ENCODE results near the gene TRMT44.
A peak's percentile ranks its signal among the peaks of the same experiment; 100 is the strongest.
"Not testable (repeated sequence)": the region's sequence is repeated elsewhere in the genome, so short reads cannot be mapped to it uniquely, and the experiment has no call there.

The TRMT44 gene

DNA sequence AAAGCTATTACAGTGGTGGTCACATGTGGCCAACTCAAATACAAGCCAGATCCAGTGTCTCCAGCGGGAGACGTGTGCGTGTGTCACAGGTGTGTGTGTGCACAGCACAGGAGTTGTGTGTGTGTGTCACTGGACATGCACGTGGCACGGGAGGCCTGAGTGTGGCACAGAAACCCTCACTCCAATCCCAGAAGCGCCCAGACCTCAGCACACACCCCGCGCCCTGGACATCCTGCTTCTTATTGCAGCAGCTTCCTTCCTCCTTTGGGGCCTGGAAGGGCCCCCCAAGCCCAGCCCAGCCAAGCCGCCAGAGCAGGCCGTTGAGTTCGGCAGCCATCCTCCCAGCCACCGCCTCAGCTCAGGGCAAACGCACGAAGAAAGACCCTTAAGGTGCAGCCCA, 37.9 kb upstream of the TRMT44 start:
- H3K4me1 Mint-ChIP-seq (ENCODE audit: low read depth), result no peaks in the 10 kb centered on the region
- no peak overlapping the region for H3K4me3 Mint-ChIP-seq
- H3K9me3 Mint-ChIP-seq, result no peaks in the 10 kb centered on the region
- no peak overlapping the region for H3K27ac Mint-ChIP-seq
- H3K36me3 Mint-ChIP-seq (ENCODE audit: low read depth), result no peaks in the 10 kb centered on the region
- no peaks in the 10 kb centered on the region for H3K27me3 Mint-ChIP-seq (ENCODE audit: low read depth)

DNA sequence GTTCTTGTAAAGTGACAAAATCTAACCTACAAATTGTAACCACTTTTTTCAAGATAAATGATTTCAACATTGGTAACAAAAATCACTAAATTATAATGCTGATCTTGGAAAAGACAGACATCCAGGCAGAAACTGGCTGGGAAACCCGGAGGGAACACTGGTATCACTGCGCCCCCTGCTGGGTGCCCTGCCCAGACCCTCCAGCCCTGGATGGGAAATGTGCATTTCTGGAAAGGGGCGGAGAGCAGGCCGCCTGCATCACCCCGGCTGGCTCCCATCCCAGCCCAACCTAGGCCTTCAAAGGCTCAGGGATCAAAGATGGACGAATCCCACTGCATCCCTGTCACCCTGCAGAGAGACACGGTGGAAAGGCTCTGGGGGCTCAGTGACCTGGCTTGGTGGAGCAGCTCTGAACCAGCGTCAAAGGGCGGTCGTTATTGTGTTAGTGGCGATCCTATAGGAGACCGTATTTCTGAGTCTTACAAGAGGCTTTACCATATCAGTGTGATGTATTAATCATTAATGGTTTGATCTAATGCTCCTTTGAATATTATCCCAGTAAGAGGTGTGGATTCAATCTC, 37.3 kb upstream of the TRMT44 start:
- Mint-ChIP-seq H3K36me3 (ENCODE audit: low read depth) (no peaks in the 10 kb centered on the region), H3K27me3 (ENCODE audit: low read depth) (no peaks in the 10 kb centered on the region), H3K4me1 (ENCODE audit: low read depth) (no peaks in the 10 kb centered on the region), H3K9me3 (no peaks in the 10 kb centered on the region), H3K4me3 (no peak overlapping the region), H3K27ac (no peak overlapping the region)

DNA sequence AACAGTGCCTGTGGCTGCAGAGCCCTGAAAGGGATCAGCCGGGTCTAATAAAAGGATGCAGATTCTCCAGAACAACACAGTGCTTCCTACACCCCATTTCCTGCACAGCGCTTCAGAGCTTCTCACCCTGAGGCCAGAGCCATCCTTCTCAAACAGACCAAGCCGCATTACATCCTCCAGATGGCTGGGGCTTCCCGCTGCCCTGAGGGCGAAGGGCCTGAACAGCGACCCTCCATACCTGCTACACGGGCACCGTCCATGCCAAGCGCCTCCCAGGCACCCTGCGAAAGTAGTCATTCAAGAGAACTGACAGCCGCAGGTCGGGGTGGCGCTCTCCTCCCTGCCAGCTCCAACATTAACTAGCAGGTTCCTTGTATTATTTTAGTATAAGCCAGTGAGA, 36.6 kb upstream of the TRMT44 start:
- peaks cover under 1% of the 10 kb centered on the region for H3K4me1 Mint-ChIP-seq (ENCODE audit: low read depth)
- no peaks in the 10 kb centered on the region for H3K9me3 Mint-ChIP-seq
- H3K27me3 Mint-ChIP-seq (ENCODE audit: low read depth), result no peaks in the 10 kb centered on the region
- no peak overlapping the region for H3K27ac Mint-ChIP-seq
- no peak overlapping the region for H3K4me3 Mint-ChIP-seq
- H3K36me3 Mint-ChIP-seq (ENCODE audit: low read depth), result no peaks in the 10 kb centered on the region

DNA sequence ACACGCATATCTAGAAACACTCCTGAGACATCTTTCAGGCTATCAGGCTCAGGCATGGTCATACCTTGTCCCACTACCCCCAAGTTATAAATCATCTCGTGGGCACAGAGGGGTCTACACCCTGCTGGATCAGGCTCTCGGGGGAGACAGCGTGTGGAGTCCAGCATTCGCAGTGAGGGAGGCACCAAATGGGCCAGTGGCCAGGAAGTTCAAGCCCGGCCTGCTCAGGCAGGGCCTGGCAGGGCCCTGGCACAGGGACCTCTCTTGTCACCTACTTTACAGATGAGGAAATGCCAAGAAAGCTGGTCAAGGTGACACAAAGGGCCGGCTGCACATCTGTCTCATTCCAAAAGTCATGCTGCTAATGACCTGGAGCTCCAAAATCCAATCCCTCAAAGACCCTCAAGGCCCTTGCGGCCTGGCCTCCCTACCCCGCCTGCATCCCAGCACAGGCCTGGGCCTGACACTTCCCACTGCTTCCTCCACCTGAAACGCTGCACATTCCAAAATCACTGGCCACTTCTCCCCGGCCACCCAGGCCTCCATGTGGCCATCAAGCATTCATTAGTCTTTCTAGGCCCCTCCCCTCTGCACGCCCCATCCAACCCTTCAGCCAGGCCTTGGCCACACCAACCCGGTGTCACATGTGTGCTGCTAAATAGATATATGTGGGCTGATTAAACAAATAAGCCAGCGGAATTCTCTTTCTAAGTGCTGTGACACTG, 35.6 kb upstream of the TRMT44 start:
- Mint-ChIP-seq H3K27ac (no peak overlapping the region), H3K4me3 (no peak overlapping the region), H3K9me3 (no peaks in the 10 kb centered on the region), H3K4me1 (ENCODE audit: low read depth) (peaks cover 9% of the 10 kb centered on the region), H3K36me3 (ENCODE audit: low read depth) (no peaks in the 10 kb centered on the region), H3K27me3 (ENCODE audit: low read depth) (no peaks in the 10 kb centered on the region)

DNA sequence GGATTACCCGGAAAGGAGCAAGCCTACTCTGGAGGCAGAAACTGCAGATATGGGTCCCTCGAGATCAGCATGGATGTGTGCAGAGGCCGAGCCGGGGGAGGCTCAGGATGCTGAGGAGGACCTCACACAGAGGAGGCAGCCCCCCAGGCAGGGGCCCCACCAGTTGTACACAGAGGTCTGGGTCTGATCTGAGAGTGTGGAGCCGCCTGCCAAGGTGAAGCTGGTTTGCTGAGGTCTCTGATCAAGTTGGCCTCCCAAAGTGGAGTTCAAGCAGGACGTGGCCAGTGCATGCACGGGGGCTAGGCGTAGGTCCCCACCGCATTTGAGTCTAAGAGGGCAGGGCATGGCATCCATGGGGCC, 35.1 kb upstream of the TRMT44 start:
- H3K4me3 Mint-ChIP-seq, result no peak overlapping the region

DNA sequence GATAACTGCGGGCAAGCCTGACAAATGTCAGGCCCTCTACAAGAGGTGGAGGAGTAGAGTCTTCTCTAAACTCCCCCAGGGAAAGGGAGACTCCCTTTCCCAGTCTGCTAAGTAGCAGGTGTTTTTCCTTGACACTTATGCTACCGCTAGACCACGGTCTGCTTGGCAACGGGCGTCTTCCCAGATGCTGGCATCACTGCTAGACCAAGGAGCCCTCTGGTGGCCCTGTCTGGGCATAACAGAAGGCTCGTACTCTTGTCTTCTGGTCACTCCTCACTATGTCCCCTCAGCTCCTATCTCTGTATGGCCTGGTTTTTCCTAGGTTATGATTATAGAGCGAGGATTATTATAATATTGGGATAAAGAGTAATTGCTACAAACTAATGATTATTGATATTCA, 33.7 kb upstream of the TRMT44 start:
- not testable (repeated sequence) for H3K9me3 Mint-ChIP-seq; H3K4me3 Mint-ChIP-seq; H3K27me3 Mint-ChIP-seq (ENCODE audit: low read depth); H3K27ac Mint-ChIP-seq; H3K36me3 Mint-ChIP-seq (ENCODE audit: low read depth)
- H3K4me1 Mint-ChIP-seq (ENCODE audit: low read depth), result peaks cover 12% of the 10 kb centered on the region

More for the DNA sequence above, 35.1 kb upstream of the TRMT44 start:
- Mint-ChIP-seq H3K27ac (no peak overlapping the region), H3K4me1 (ENCODE audit: low read depth) (peaks cover 10% of the 10 kb centered on the region), H3K27me3 (ENCODE audit: low read depth) (no peaks in the 10 kb centered on the region), H3K9me3 (no peaks in the 10 kb centered on the region), H3K36me3 (ENCODE audit: low read depth) (no peaks in the 10 kb centered on the region)

DNA sequence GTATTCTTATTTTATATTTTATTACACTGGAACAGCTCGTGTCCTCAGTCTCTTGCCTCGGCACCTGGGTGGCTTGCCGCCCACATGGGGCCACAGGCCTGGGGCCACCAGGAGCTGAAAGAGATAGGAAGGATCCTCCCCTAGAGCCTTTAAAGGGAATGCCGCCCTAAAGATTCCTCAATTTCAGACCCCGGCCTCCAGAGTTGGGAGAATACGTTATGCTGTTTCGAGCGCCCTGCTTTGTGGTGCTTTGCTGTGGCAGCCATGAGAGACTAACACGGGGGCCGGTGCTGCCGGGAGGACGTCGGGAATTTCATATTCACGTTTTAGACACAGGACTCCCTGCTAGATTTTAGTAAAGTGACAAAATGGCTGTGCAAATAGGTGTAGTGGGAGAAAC, 33.3 kb upstream of the TRMT44 start:
- Mint-ChIP-seq H3K4me1 (ENCODE audit: low read depth) (peaks cover 12% of the 10 kb centered on the region), H3K27ac (no peak overlapping the region), H3K9me3 (no peaks in the 10 kb centered on the region), H3K4me3 (no peak overlapping the region), H3K27me3 (ENCODE audit: low read depth) (no peaks in the 10 kb centered on the region), H3K36me3 (ENCODE audit: low read depth) (no peaks in the 10 kb centered on the region)

DNA sequence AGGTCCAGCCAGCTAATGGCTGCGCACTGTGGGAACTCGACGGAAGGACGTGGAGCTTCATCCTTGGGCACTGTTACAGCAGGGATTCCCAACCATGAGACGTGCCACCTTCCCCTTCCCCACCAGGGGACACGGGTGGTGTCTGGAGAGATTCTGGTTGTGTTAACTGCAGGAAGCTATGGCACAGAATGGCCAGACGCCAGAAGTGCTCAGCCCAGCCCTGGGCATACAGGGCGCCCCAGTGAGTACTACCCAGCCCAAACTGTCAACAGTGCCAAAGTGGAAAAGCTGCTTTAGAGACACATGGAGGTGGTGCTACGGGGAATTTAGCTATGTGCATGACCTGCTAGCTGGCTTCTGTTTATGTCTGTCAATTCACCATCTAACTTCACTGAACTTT, 32.8 kb upstream of the TRMT44 start:
- Mint-ChIP-seq H3K36me3 (ENCODE audit: low read depth) (no peaks in the 10 kb centered on the region), H3K27me3 (ENCODE audit: low read depth) (no peaks in the 10 kb centered on the region), H3K27ac (no peak overlapping the region), H3K4me3 (no peak overlapping the region), H3K4me1 (ENCODE audit: low read depth) (peaks cover 12% of the 10 kb centered on the region), H3K9me3 (no peaks in the 10 kb centered on the region)

DNA sequence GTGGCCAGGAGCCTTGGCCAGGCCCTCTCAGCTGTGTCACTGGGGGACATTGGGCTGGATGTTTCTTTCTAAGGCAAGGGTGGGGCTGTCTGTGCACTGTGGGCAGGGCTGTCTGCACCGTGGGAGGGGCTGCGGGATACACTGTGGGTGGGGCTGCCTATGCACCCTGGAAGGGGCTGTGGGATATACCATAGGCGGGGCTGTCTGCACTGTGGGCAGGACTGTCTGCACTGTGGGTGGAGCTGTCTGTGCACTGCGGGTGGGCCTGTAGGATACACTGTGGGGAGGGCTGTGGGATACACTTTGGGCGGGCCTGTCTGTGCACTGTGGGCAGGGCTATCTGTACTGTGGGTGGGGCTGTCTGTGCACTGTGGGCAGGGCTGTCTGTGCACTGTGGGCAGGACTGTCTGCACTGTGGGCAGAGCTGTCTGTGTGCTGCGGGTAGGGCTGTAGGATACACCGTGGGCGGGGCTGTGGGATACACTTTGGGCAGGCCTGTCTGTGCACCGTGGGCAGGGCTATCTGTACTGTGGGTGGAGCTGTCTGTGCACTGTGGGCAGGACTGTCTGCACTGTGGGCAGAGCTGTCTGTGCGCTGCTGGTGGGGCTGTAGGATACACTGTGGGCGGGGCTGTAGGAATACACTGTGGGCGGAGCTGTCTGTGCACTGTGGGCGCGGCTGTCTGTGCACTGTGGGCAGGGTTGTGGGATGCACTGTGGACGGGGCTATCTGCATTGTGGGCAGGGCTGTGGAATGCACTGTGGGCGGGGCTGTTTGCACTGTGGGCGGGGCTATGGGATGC, 31.1 kb upstream of the TRMT44 start:
- H3K4me3 Mint-ChIP-seq, result no peak overlapping the region
- no peaks in the 10 kb centered on the region for H3K27me3 Mint-ChIP-seq (ENCODE audit: low read depth)
- peak overlapping the region; percentile 55 for H3K27ac Mint-ChIP-seq
- peaks cover 18% of the 10 kb centered on the region for H3K4me1 Mint-ChIP-seq (ENCODE audit: low read depth)
- no peaks in the 10 kb centered on the region for H3K9me3 Mint-ChIP-seq
- peaks cover 6% of the 10 kb centered on the region for H3K36me3 Mint-ChIP-seq (ENCODE audit: low read depth)

DNA sequence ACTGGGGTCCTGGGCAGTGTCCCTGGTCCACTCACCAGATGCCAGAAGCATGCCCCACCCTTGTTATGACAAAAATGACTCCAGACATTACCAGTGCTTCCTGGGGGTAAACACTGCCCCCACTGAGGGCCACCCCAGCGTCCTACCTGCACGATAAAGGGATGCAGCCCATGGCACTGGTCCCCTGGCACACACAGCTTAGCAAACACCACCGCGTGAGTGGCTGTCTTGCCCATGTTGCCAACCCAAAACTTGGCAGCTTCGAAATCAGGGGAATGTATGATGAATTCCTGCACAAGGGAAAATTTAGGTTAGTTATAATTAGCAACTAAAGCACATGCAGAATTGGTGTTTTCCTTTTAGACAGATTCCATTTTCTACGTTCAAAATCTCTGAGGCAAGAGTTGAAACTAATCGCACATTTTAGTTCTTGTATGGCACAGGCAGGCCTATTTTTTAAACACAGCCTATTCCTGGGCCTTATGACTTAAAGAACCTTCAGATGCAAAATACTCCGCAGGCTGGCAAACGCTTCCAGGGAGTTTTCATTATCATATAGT, 30.4 kb upstream of the TRMT44 start:
- Mint-ChIP-seq H3K27me3 (ENCODE audit: low read depth) (no peaks in the 10 kb centered on the region), H3K4me3 (no peak overlapping the region), H3K36me3 (ENCODE audit: low read depth) (peaks cover 12% of the 10 kb centered on the region), H3K27ac (no peak overlapping the region), H3K4me1 (ENCODE audit: low read depth) (peaks cover 21% of the 10 kb centered on the region), H3K9me3 (no peaks in the 10 kb centered on the region)

DNA sequence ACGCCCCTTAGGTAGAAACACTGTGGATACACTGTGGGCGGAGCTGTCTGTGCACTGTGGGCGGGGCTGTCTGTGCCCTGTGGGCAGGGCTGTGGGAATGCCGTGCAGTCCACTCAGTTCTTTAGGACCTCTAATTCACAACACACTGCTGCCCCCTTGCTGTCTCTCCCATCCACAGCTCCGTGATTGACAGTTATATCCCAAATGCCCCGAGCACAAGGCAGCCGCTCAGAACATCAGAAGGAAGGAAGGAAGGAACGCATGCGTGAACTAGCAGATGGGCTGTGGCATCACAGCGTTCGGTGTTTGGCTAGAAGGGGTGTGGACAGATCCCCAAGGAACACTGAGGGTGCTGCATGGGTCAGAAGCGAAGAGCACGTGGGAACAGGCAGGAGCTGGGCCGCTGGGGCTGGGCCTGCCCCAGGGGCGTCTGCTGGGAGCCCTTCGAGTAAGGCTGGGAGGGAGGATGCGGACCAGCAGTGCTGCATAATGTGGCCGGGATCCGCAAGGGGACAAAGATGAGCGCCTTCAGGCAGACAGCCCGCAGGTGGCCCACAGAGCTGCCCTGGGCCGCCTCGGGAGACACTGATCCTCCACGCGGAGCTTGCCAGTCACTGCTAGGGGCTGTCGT, 29.8 kb upstream of the TRMT44 start:
- no peaks in the 10 kb centered on the region for H3K27me3 Mint-ChIP-seq (ENCODE audit: low read depth)
- no peak overlapping the region for H3K27ac Mint-ChIP-seq
- peaks cover 12% of the 10 kb centered on the region for H3K36me3 Mint-ChIP-seq (ENCODE audit: low read depth)
- no peak overlapping the region for H3K4me3 Mint-ChIP-seq
- peaks cover 21% of the 10 kb centered on the region for H3K4me1 Mint-ChIP-seq (ENCODE audit: low read depth)
- H3K9me3 Mint-ChIP-seq, result no peaks in the 10 kb centered on the region

DNA sequence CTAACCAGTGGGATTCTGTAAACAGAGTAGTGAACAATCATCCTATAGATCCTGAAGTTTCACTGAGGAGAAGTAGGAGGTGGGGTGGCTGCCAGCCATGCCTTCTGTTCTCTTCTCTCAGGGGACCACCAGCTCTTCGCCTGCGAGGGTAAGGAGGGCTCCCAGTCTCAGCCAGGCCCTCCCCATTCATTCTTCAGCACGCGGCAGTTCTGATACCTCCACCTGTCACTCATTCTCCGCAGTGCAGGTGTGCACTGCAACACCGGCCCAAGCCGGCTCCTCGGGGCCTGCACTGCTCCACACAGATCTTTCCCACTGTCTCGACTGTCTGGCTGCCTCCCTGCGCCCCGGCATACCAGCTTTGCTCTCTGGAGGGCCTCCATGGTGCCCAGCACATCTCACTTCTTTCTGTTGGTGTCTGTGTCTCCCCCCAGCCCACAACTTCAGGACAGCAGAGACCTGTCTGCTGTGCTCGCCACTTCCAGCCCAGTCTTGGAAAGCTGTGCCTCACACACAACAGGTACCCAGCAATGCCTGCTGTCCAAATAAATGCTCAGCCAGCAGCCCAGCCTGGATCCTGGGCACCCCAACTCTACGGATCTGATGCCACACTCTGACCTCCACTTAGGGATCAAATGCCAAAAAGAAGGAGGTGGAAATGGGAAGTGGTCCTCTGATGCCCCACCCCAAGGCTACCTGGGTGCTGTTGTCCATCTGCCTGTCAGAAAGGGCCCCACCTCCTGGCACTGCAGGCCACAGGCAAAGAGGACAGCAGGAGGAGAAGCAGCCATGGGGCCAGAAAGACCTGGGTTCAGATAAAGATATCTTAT, 29.0 kb upstream of the TRMT44 start:
- no peak overlapping the region for H3K4me3 Mint-ChIP-seq
- H3K27ac Mint-ChIP-seq, result no peak overlapping the region
- H3K36me3 Mint-ChIP-seq (ENCODE audit: low read depth), result peaks cover 12% of the 10 kb centered on the region
- H3K4me1 Mint-ChIP-seq (ENCODE audit: low read depth), result peaks cover 21% of the 10 kb centered on the region
- H3K9me3 Mint-ChIP-seq, result no peaks in the 10 kb centered on the region
- no peaks in the 10 kb centered on the region for H3K27me3 Mint-ChIP-seq (ENCODE audit: low read depth)

DNA sequence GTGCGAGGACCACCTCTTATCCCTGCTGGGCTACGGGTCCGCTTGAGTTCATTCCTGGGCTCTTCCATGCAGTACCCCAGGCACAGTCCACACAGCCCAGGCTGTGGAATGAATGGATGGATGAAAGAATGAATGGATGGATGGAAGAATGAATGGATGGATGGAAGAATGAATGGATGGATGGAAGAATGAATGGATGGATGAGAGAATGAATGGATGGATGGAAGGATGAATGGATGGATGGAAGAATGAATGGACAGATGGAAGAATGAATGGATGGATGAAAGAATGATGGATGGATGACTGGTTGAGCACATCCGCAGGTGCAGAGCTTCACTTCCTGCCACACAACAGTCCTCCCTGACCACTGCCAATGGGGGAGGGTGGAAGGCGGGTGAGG, 28.3 kb upstream of the TRMT44 start:
- Mint-ChIP-seq H3K9me3 (no peaks in the 10 kb centered on the region), H3K4me3 (no peak overlapping the region), H3K27ac (no peak overlapping the region), H3K36me3 (ENCODE audit: low read depth) (peaks cover 12% of the 10 kb centered on the region), H3K27me3 (ENCODE audit: low read depth) (no peaks in the 10 kb centered on the region), H3K4me1 (ENCODE audit: low read depth) (peaks cover 21% of the 10 kb centered on the region)

DNA sequence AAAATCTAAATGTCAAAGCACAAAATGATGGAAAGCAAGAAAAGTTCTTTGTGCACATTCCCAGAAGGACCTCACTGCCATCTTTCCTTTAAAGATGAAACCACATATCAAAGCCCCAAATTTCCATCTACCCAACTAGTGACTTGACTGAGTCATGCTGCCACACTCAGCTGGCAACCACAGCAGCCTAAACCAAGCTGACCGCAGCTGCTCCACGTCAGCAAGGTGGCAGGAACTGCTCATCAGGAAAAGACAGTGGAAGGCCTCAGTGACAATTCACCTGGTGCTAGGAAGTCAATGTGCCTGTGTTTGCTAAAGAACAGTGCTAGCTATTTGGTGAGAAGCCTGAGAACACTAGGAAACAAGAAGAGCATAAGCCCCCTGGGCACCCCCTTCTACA, 26.2 kb upstream of the TRMT44 start:
- Mint-ChIP-seq H3K27me3 (ENCODE audit: low read depth) (no peaks in the 10 kb centered on the region), H3K36me3 (ENCODE audit: low read depth) (peaks cover 12% of the 10 kb centered on the region), H3K4me1 (ENCODE audit: low read depth) (peaks cover 19% of the 10 kb centered on the region), H3K9me3 (no peaks in the 10 kb centered on the region), H3K4me3 (no peak overlapping the region), H3K27ac (peak overlapping the region; percentile 42)
